GM18868 (cell line): ENCODE measurements around the gene CSRNP3.
"Not testable (repeated sequence)": the region's sequence is repeated elsewhere in the genome, so short reads cannot be mapped to it uniquely, and the experiment has no call there.

Experiments
- ATAC-seq: cut with Tn5 transposase; IDR thresholded peaks from one replicate; pipeline ENCODE4 v1.9.1; 2021; ENCODE audit warnings: mild to moderate bottlenecking, moderate library complexity; ENCODE audit not compliant: unreplicated experiment

Gene CSRNP3

DNA sequence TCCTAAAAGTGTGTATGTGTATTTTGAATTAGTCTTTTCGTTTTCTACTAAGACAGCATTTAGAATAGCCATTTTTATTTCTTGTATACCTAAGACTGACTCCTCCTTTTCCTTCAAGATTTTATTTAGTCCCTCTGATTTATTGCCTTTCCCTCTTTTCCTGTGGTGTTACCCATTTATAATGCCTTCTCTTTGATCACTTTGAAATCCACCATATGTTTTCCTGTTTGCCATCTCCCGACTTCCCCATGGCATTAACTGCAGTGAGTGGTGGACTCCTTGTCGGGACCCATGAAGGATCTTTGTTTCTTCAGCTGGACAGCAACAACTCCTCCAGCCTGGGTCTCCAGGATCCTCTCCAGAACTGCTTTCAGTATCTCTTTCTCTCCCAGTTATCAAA is 160.7 kb downstream of the CSRNP3 start:
- no peak for ATAC-seq

DNA sequence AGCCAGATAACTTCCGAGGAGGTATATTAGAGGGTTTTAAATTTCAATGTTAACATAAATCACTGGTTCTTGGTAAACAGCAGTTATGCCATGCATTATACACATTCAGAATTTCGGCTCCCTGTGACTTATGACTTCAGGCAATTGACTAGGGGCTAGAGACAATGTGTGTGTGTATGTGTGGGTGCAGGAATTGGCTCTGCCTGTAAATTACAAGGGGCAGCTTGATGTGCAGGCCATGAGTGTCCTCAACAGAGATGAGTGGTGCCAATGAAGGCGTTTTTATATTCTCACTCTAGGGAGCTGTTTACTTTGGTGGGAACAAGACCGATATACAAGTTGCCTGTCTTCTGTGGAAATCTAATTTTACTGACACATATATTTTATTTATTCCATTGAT is 161.6 kb downstream of the CSRNP3 start:
- ATAC-seq, result no peak

DNA sequence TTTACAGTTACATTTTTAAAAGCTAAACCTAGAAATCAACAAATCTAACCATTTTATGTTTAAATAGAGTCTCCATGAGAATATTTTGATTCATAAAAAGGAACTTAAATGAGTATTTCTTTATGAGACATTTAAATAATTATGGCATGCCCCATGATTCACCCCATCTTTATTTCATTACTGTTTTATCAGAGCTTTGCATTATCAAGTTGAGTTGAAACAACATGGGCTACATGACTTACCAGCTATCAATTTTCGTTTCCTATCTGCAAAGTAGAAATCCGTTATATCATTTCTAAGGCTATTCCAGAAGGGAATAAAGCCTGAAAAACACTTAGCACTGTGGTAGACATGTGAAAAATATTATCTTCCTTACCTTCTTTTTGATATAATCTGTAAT is 163.1 kb downstream of the CSRNP3 start:
- ATAC-seq, result no peak

DNA sequence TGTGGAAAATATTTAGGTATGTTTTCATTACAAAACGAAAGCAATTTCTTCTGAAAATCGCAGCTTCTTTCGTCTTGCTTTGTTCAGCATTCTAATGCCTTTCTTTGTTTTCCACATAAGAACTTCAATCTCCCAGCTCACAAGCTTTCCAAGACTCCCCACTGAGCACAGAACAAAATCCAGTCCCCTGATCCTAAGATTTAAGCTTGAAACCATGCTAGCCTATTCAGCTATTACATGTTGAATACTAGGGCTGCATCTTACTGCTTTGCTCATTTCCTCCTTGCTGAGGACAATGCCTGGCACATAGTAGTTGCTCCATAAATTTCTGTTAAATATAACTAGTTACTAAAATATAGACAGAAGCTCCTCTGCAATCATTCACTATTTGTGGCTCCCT is 163.9 kb downstream of the CSRNP3 start:
- ATAC-seq, result no peak

DNA sequence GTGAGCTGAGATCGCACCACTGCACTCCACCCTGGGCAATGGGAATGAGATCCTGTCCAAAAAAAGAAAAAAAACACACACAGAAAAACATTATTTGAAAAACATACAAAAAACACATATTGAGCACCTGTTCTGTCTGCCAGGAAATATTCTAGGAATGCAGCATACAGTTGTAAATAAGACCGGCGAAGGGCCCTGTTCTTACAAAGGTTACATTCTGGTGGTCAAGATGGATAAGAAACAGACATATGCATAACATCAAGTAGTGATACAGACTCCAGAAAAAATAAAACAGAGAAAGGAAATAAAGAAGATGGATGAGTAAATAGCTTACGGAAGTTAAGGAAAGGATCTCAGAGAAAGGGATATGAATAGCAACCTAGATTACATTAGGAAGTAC is 164.8 kb downstream of the CSRNP3 start:
- no peak for ATAC-seq

DNA sequence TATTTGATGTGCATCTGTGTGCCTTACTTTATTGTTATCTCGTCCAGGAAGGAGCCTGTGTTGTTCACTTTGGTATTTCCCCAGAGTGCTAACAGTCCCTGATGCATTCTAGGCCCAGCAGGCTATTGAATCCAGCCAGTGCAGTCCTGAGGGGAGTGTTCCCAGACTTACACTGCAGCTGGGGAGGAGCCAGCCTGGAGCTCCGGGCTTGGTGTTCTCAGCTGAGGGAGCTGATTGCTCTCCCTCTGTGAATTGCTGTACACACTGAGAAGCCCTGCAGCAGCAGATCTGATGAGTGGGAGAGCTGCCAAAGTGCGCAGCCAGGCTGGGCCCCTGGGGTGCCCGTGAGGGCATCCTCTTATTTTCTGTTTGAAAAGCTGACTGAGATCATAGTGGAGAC is 165.4 kb downstream of the CSRNP3 start:
- ATAC-seq, result no peak

DNA sequence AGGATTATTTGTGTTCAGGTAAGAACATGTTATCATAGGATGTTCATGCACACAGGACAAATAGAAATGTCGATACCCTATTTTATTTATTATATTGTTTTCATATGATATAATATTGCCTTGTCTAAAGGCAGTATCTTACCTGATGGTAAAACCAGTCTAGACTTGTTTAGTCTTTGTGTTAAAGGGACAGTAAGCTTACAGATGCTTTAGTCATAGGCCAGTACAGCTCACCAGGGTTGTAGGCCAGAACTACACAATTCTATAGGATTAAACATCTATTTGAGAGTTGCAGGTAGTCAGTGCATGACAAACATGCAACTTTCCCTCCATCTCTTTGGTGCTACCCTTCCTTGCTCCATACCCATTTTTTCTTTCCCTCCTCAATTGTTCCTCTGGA is 166.0 kb downstream of the CSRNP3 start:
- ATAC-seq, result no peak

DNA sequence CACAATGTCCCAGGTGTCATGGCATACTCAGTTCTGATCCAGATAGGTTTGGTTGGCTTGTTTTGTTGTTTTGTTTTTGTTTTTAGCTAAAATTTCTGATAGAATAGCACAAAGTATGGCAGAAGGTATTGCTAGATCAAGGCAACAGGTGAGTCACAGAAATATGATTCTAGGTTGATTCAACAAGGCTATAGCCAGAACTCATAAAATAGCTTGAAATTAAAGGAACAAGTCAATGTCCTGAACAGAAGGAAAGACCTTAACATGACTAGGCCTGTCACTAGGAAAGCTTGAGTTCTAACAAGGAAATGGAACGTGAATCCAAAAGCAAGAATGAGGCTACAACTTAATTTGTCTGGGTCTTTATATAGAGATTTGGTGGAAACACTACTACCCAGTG is 167.5 kb downstream of the CSRNP3 start:
- no peak for ATAC-seq

DNA sequence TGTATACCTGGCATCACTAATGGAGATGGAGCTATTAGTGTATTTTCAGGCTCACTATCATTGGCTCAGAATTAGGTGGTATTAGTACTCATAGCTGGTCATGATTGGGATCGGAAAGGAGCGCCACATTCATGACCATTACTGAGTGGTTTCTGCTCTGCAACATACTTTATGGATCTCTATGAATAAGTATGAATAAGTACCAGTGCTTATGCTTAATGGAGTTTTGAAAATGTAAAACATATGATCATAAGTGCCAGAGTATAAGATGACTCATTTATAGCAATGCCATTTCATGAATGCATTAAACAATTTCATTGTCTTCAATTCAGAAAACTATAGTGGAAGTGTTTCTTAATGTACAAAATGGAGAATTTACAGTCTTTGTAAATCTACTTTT is 167.9 kb downstream of the CSRNP3 start:
- ATAC-seq, result no peak

DNA sequence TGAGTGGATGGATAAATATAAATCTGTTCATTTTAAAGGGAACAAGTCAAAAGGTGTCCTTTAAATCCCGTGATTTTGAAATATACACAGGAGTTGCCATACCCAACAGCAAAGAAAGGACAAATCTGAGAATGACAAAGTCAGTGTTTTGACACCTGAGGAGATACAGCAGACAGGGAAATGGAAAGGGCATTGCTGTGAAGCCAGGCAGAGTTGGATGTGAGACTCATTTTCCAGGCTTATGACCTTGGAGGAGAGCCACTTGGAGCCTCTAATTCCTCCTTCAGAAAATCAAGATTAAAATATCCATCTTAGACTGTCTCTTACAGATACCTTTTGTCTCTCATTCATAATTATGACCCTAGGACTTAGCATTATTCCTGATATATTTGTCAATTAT is 170.0 kb downstream of the CSRNP3 start:
- no peak for ATAC-seq

DNA sequence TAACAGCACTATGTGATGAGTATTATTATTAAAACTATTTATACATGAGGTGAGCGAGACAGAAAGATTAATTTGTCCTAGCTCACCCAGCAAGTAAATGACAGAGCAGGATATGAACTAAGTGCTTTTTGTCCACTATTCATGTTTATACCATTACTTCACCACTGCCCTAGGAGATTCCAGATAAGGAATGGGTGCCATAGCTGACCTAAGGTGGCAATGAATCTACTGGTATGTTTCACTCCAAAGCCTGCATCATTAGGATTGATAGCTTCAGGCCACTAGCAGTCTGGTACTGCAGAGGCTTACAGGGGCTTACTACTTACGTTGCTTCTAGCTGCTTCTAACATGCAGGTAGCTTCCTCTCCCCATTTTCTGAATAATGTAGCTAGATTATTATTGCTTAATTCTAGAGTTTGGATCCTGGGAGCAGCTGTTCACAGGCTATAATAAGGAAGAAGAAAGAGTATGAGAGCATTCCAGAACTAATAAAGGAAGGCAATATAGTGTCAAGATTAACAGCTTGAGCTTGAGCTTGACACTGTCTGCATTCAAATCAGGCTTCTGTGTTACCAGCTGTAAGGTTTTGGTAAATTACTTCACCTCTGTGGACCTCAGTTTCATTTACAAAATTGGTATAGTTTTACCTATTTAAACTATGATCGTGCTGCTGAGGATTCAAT is 170.9 kb downstream of the CSRNP3 start:
- ATAC-seq, result no peak

DNA sequence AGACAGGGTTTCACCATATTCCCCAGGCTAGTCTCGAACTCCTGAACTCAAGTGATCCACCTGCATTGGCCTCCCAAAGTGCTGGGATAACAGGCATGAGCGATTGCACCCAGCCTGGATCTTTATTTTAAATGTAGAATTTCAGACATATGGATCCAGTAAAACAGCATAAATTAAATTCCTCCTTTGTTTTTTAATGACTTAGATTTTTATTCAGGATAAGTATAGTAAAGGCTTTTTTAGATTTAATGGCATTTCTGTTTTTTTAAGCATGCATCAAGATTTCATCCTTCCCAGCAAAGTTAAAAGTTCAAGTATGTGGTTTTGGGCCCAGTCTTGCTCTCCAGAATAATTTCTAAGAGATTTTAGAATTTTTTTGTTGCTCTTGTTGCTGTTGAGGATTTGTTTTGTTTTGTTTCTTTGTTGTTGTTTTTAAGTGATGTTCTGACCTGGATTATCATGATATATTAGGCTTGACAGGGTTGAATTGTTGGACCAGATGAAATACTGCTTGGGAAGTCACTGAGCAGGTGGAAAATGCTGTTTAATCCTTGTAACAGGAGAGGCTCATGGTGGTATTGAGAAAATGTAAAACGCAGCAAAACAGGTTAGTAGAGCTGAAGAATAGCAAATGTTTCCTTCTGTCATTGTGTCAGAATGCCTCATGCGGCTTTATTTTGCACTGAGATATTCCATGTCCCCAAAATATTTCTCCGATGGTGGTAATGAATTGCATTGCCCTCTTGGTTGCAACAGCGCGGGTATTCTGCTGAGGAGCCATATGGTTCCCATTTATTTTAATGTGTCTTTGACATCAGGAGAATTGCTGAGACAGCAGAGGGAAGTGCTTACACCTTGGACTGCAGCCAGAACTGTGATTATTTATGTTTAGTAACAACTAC is 176.7 kb downstream of the CSRNP3 start:
- no peak for ATAC-seq

DNA sequence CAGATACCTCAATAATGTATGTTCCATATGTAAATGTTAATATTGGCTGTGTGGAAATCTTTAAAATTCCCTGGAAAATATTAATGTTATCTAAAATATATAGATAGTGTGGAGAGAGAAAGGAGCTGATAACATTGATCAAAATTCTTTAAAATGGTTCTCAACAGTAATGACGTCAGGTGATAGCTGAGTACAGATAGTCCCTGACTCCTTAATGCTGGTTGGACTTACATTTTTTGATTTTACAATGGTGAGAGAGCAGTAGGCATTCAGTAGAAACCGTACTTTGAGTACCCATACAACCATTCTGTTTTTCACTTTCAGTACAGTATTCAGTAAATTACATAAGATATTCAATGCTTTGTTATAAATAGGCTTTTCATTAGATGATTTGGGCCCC is 177.9 kb downstream of the CSRNP3 start:
- ATAC-seq, result no peak

DNA sequence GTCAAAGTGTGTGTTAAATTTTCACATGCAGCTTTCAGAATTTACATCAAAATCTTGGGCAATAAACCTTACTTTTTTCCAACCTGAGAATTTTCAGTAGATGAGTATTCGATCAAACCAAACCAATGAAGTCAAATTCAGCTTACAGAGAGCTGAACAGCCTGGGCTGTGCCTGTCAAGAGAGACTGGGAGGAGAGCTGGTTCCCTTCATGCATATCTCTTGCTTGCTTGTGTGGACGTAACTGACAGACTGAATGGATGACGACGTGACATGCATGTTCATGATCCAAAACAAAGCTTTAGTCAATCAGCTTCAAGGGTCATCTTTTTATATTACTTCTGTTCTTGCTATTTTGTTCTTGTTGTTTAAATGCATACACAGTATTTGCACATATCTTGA is 179.3 kb downstream of the CSRNP3 start:
- no peak for ATAC-seq

DNA sequence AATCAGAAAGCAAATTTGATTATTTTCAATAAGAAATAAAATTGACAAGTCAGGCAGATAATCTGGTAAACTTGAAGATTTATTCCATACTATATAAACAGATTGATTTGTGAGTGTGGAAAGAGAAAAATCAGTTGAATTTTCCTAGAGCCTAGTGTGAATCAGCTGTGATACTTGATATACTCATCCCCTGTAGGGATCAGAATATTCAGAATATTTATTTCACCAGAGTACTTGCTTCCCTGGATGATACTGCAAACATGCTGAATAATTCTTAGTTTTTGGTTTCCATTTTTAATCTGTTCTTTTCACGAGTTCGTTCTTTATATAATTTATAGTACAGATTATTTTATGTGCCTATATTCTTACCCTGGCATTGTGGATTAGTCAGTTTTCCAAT is 181.7 kb downstream of the CSRNP3 start:
- ATAC-seq, result no peak

DNA sequence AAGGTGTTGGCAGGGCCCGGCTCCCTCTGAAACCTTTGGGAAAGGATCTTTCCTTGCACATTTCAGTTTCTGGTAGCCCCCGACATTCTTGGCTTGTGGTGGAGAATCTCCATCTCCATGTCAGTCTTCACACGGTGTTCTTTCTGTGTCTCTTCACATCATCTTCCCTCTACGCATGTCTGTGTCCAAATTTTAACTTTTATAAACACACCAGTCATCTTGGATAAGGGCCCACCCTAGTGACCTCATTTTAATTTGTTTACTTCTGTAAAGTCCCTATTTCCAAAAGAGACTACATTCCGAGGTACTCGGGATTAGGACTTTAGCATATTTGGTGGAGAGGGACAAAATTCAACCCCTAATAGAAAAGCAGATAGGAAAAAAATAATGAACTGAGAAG is 186.2 kb downstream of the CSRNP3 start:
- no peak for ATAC-seq

DNA sequence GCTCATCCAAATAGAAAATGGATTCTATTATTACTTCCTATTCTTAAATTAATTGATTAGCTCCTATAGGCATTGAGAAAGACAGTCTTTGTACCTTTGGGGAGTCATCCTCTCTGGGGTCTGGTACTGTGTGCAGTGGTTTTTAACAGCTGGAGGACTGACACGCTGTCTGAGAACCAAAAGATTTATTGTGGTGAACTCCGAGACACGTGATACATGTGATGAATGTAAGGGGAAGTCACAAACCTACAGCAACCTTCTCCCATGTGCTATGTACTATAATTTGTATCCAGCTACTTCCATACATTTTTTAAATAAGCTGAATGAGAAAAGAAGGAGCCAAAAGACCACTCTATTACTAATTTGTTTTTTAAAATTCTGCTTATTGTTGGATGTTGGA is 190.9 kb downstream of the CSRNP3 start:
- peak; percentile 89 for ATAC-seq

DNA sequence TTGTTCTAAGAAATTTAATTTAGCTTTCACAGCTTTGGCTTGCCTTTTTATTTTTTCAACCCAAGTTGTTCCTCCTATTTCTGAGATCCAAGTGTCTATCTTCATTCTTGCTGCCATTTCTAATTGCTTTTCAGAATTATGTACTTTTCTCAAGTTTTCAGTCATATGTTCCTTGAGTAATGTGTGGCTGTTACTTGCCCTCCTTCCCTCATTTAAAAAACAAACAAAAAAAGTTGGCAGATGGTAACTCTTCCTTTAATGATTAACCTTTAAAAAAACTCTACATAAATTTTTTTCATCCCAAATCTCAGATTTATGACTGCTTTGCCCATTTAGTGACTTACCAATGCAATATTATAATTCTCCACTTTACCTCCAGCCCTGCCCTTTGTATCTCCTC is 193.2 kb downstream of the CSRNP3 start:
- no peak for ATAC-seq

DNA sequence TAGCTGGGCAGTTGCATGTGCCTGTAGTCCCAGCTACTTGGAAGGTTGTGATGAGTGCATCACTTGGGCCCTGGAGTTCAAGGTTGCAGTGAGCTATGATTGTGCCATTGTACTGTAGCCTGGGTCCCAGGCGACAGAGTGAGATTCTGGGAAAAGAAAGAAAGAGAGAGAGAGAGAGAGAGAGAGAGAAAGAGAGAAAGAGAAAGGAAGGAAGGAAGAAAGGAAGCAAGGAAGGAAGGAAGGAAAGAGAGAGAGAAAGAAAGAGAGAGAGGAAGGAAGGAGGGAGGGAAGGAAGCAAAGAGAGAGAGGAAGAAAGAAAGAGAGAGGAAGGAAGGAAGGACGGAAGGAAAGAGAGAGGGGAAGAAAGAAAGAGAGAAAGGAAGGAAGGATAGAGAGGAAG is 196.1 kb downstream of the CSRNP3 start:
- ATAC-seq, result no peak

DNA sequence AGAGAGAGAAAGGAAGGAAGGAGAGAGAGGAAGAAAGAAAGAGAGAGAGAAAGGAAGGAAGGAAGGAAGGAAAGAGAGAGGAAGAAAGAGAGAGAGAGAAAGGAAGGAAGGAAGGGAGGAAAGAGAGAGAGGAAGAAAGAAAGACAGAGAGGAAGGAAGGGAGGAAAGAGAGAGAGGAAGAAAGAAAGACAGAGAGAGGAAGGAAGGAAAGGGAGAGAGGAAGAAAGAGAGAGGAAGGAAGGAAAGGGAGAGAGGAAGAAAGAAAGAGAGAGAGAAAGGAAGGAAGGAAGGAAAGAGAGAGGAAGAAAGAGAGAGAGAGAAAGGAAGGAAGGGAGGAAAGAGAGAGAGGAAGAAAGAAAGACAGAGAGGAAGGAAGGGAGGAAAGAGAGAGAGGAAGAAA is 196.6 kb downstream of the CSRNP3 start:
- not testable (repeated sequence) for ATAC-seq

DNA sequence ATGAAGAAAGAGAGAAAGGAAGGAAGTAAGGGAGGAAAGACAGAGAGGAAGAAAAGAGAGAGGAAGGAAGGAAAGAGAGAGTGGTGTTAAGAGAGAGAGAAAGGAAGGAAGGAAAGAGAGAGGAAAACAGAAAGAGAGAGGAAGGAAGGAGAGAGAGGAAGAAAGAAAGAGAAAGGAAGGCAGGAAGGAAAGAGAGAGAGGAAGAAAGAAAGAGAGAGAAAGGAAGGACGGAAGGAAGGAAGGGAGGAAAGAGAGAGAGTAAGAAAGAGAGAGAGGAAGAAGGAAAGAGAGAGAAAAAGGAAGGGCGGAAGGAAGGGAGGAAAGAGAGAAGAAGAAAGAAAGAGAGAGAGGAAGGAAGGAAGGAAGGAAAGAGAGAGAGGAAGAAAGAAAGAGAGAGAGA is 197.1 kb downstream of the CSRNP3 start:
- no peak for ATAC-seq

DNA sequence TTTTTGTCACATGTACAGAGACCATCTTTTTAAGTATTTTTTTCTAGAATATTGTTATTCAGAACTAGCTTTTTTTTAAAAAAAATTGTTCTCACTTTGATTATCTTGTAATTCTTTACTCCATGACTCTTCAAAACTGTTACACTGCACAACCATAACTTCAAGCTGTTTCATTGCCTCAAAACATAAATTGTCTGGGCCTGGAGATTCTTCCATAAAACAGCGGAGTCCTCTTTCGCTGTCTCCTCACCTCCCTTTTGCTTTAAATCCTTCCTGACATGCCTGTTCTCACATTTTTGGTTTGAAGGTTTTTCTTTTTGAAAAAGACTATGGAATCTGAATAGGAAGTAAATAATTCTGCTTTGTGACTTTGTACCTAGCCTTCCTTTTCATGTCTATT is 197.9 kb downstream of the CSRNP3 start:
- no peak for ATAC-seq

DNA sequence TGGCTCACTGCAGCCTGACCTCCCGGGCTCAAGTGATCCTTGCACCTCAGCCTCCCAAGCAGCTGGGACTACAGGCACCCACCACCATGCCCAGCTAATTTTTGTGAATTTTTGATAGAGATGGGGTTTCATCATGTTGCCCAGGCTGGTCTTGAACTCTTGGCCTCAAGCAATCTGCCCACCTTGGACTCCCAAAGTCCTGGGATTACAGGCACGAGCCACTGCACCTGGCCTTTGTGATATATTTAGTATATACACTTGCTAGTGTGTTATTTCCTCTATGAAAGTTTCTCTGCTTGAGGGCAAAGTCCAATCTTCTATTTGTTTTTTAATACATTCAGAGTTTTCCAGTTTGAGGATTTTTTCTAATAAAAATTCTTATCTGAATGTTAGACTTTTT is 205.3 kb downstream of the CSRNP3 start:
- ATAC-seq, result no peak
